H1 (cell line): ENCODE data around the gene PDZRN3. TPM values are rescaled to one million over a fixed set of nuclear protein-coding genes. Genes with fewer than 3 reads are reported as not detected.
"Not testable (repeated sequence)": the region's sequence is repeated elsewhere in the genome, so short reads cannot be mapped to it uniquely, and the experiment has no call there.

Source experiments
- CTCF ChIA-PET: fragments of 300-600 bp; sonication (Branson Sonifier 250); formaldehyde crosslinking; loops from one replicate; lab custom pipeline; 2021; ENCODE audit not compliant: partially characterized antibody; lab: Charles Lee
- POLR2A ChIA-PET: fragments of 300-600 bp; sonication (Branson Sonifier 250); formaldehyde crosslinking; loops from one replicate; lab custom pipeline; 2021; ENCODE audit warnings: inconsistent platforms; ENCODE audit not compliant: partially characterized antibody; lab: Charles Lee
- DNase-seq, 2 experiments: peaks; one replicate each; pipeline versions ENCODE4 v3.0.0 to v3.0.0-alpha.2; 2010 to 2022; ENCODE audit warnings: low spot score in 2 of 2, low read depth in 1 of 2, mixed read lengths in 1 of 2
- FAIRE-seq: peaks from 2 replicates; lab custom pipeline; 2011; peaks lifted over from hg19 to GRCh38; lab: Jason Lieb, UNC
- H2AFZ ChIP-seq: 2 replicates; pipeline ENCODE4 v1.8.1; 2012; ENCODE audit warnings: low read length, inconsistent platforms
- H2AK5ac ChIP-seq: 2 replicates; pipeline ENCODE4 v1.6.1; 2013; ENCODE audit warnings: low read depth, low read length
- H2BK120ac ChIP-seq: replicated peaks from 2 replicates; pipeline ENCODE3; 2013; ENCODE audit warnings: low read depth, low read length, inconsistent platforms
- H2BK12ac ChIP-seq: 2 replicates; pipeline ENCODE4 v1.6.1; 2013; ENCODE audit warnings: low read depth, low read length
- H2BK15ac ChIP-seq: 2 replicates; pipeline ENCODE4 v1.6.1; 2013; ENCODE audit warnings: low read length
- H2BK20ac ChIP-seq: 2 replicates; pipeline ENCODE4 v1.6.1; 2013; ENCODE audit warnings: low read length
- H2BK5ac ChIP-seq: 2 replicates; pipeline ENCODE4 v1.6.1; 2013; ENCODE audit warnings: low read depth, low read length
- H3K14ac ChIP-seq: 2 replicates; pipeline ENCODE4 v1.6.1; 2013; ENCODE audit warnings: inconsistent platforms; ENCODE audit not compliant: insufficient read length
- H3K18ac ChIP-seq: 2 replicates; pipeline ENCODE4 v1.6.1; 2013; ENCODE audit warnings: low read length; ENCODE audit errors: extremely low read depth
- H3K23ac ChIP-seq: 2 replicates; pipeline ENCODE4 v1.6.1; 2013; ENCODE audit warnings: inconsistent platforms; ENCODE audit not compliant: insufficient read length
- H3K23me2 ChIP-seq: 2 replicates; pipeline ENCODE4 v1.6.1; 2013; ENCODE audit warnings: low read depth, low read length
- H3K27ac ChIP-seq: 2 replicates; pipeline ENCODE4 v1.6.1; 2011; ENCODE audit warnings: low read depth, low read length, inconsistent platforms
- H3K27me3 ChIP-seq, 4 experiments: replicated peaks in 1 of 4; 1 replicate in 1 of 4; 2 replicates in 3 of 4; pipeline versions ENCODE4 v1.6.1 to v1.8.1; 2011 to 2013; ENCODE audit warnings: low read length in 3 of 4, mild to moderate bottlenecking in 3 of 4, inconsistent platforms in 2 of 4, mixed read lengths in 2 of 4, moderate library complexity in 1 of 4; ENCODE audit not compliant: control insufficient read depth in 3 of 4, insufficient read depth in 3 of 4; ENCODE audit errors: extremely low read depth in 1 of 4
- H3K36me3 ChIP-seq, 4 experiments: 2 replicates each; pipeline versions ENCODE4 v1.6.1 to v1.8.1; 2011 to 2013; ENCODE audit warnings: mild to moderate bottlenecking in 4 of 4, low read length in 3 of 4, moderate library complexity in 2 of 4, control low read depth in 1 of 4, inconsistent platforms in 1 of 4; ENCODE audit not compliant: insufficient read depth in 4 of 4, control insufficient read depth in 2 of 4
- H3K4ac ChIP-seq: replicated peaks from 2 replicates; pipeline ENCODE3; 2013; ENCODE audit warnings: low read length, low read depth, mixed read lengths, inconsistent platforms; ENCODE audit not compliant: insufficient read length
- H3K4me1 ChIP-seq, 4 experiments: replicated peaks in 1 of 4; 1 replicate in 1 of 4; 2 replicates in 3 of 4; pipeline versions ENCODE4 v1.6.1 to v1.8.1; 2011 to 2013; ENCODE audit warnings: low read length in 3 of 4, inconsistent platforms in 2 of 4, mixed read lengths in 1 of 4; ENCODE audit not compliant: insufficient read depth in 4 of 4, control insufficient read depth in 3 of 4
- H3K4me2 ChIP-seq, 2 experiments: 2 replicates each; pipeline versions ENCODE4 v1.6.1 to v1.8.1; 2011 to 2013; ENCODE audit warnings: low read depth in 2 of 2, low read length in 2 of 2, control low read depth in 1 of 2, inconsistent platforms in 1 of 2, mild to moderate bottlenecking in 1 of 2; ENCODE audit not compliant: insufficient read depth in 1 of 2
- H3K4me3 ChIP-seq, 4 experiments: fragments of 200-600, 300-600 bp in 1 of 4; sonication (generic), shearing (Covaris generic), sonication (Bioruptor Twin) in 1 of 4; 2 replicates each; pipeline versions ENCODE4 v1.5.1 to v1.8.1; 2011 to 2016; ENCODE audit warnings: low read length in 4 of 4, low read depth in 3 of 4, control low read depth in 2 of 4, inconsistent platforms in 2 of 4, mild to moderate bottlenecking in 2 of 4, mixed read lengths in 1 of 4, moderate library complexity in 1 of 4; ENCODE audit not compliant: insufficient read depth in 2 of 4; ENCODE audit errors: extremely low read depth in 1 of 4
- H3K56ac ChIP-seq: replicated peaks from 2 replicates; pipeline ENCODE3; 2013; ENCODE audit warnings: low read depth, mild to moderate bottlenecking, mixed read lengths, low read length, inconsistent platforms; ENCODE audit not compliant: insufficient read length
- H3K79me1 ChIP-seq: 2 replicates; pipeline ENCODE4 v1.6.1; 2013; ENCODE audit warnings: low read depth, low read length, control low read depth
- H3K79me2 ChIP-seq, 2 experiments: 2 replicates each; pipeline versions ENCODE4 v1.6.1 to v1.8.1; 2012 to 2013; ENCODE audit warnings: low read length in 2 of 2, mild to moderate bottlenecking in 2 of 2, inconsistent platforms in 1 of 2; ENCODE audit not compliant: insufficient read depth in 2 of 2, control insufficient read depth in 1 of 2
- H3K9ac ChIP-seq, 4 experiments: replicated peaks in 1 of 4; 1 replicate in 1 of 4; 2 replicates in 3 of 4; pipeline versions ENCODE4 v1.6.1 to v1.8.1; 2011 to 2013; ENCODE audit warnings: low read depth in 3 of 4, low read length in 3 of 4, control low read depth in 2 of 4, mild to moderate bottlenecking in 2 of 4, moderate library complexity in 2 of 4, inconsistent platforms in 1 of 4; ENCODE audit errors: extremely low read depth in 1 of 4
- H3K9me3 ChIP-seq, 2 experiments: 2 replicates each; pipeline versions ENCODE4 v1.6.1 to v1.8.1; 2012 to 2013; ENCODE audit warnings: mild to moderate bottlenecking in 2 of 2, moderate library complexity in 2 of 2, control low read depth in 1 of 2, inconsistent platforms in 1 of 2, low read depth in 1 of 2, low read length in 1 of 2, mixed read lengths in 1 of 2; ENCODE audit not compliant: insufficient read depth in 2 of 2
- H4K20me1 ChIP-seq, 2 experiments: replicated peaks in 1 of 2; 2 replicates each; pipeline versions ENCODE3 to v1.8.1; 2011 to 2013; ENCODE audit warnings: inconsistent platforms in 2 of 2, low read length in 2 of 2, mild to moderate bottlenecking in 1 of 2; ENCODE audit not compliant: insufficient read depth in 2 of 2, control insufficient read depth in 1 of 2
- H4K5ac ChIP-seq: 2 replicates; pipeline ENCODE4 v1.6.1; 2013; ENCODE audit warnings: low read length, low read depth, mixed read lengths, inconsistent platforms; ENCODE audit not compliant: insufficient read length
- H4K8ac ChIP-seq: 2 replicates; pipeline ENCODE4 v1.8.0; 2013; ENCODE audit warnings: mild to moderate bottlenecking, moderate library complexity, low read length, inconsistent platforms; ENCODE audit not compliant: insufficient read depth; ENCODE audit errors: extremely low read depth
- H4K91ac ChIP-seq: replicated peaks from 2 replicates; pipeline ENCODE3; 2013; ENCODE audit warnings: low read length, mixed read lengths, inconsistent platforms; ENCODE audit not compliant: insufficient read length
- BACH1 ChIP-seq: IDR thresholded peaks from 2 replicates; pipeline ENCODE4 v1.6.1; 2012; ENCODE audit warnings: low read length, improper control_type of control experiment
- EZH2 ChIP-seq: fragments of 200-600 bp; sonication (generic); IDR thresholded peaks from 2 replicates; pipeline ENCODE4 v1.7.1; 2012; ENCODE audit warnings: low read depth, mild to moderate bottlenecking, moderate library complexity, low read length, inconsistent platforms; ENCODE audit not compliant: severe bottlenecking
- HDAC6 ChIP-seq: IDR thresholded peaks from one replicate; pipeline ENCODE4 v1.7.1; 2012; ENCODE audit warnings: low read depth, mild to moderate bottlenecking, inconsistent platforms, low read length, moderate library complexity
- JUN ChIP-seq: IDR thresholded peaks from 2 replicates; pipeline ENCODE4 v1.6.1; 2011; ENCODE audit warnings: low read depth, mild to moderate bottlenecking, improper control_type of control experiment, low read length
- PHF8 ChIP-seq: fragments of 200-600 bp; sonication (generic); conservative IDR thresholded peaks from 2 replicates; pipeline ENCODE4 v1.7.1; 2012; ENCODE audit warnings: low read depth, mild to moderate bottlenecking, inconsistent platforms, low read length, moderate library complexity
- WGBS, 2 experiments: shearing (Covaris generic) in 1 of 2; methylation state at CpG; one replicate each; pipeline versions ENCODE4 v1.1.6 to v1.1.7; 2013 to 2015; ENCODE audit warnings: low lambda C conversion rate in 2 of 2, mixed read lengths in 2 of 2, inconsistent platforms in 1 of 2, low coverage in 1 of 2, missing lambda C conversion rate in 1 of 2; ENCODE audit not compliant: insufficient replicate concordance in 2 of 2, insufficient coverage in 1 of 2, insufficient read length in 1 of 2; ENCODE audit errors: extremely low coverage in 1 of 2, missing lambda C conversion rate in 1 of 2; 5-methylcytosine and 5-hydroxymethylcytosine counted together
- polyA plus RNA-seq, 7 experiments: library from polyadenylated mRNA; depleted of rRNA in 3 of 7; stranded (reverse) in 5 of 7; unstranded in 2 of 7; fragments of >200 nt in 5 of 7; fragments of 200-250 nt in 2 of 7; gene quantifications; 1 replicate in 5 of 7; 2 replicates in 1 of 7; 4 replicates in 1 of 7; pipeline versions ENCODE4 v1.2.1 to v1.2.3, GENCODE V29; 2011 to 2013; ENCODE audit warnings: missing spikeins in 2 of 7, mixed read lengths in 2 of 7
- total RNA-seq: library from RNA; stranded (reverse); fragmentation: NEBNext Ultra II Directional; extraction: Animal tissue kit (Norgen Biotek cat#: 25700); gene quantifications from 2 replicates; pipeline ENCODE4 v1.2.1, GENCODE V29; 2021
- TF ChIP-seq, protein P1 (sequence below): IDR thresholded peaks from 2 replicates; pipeline ENCODE4 v1.6.1; 2011; ENCODE audit warnings: low read length, improper control_type of control experiment

PDZRN3 gene
- total and polyA plus RNA-seq, 2 of the 8 experiments (the other 6 are each of a cell fraction or from before 2014, with no cell fraction given) = 4.2 to 20.5 TPM

DNA sequence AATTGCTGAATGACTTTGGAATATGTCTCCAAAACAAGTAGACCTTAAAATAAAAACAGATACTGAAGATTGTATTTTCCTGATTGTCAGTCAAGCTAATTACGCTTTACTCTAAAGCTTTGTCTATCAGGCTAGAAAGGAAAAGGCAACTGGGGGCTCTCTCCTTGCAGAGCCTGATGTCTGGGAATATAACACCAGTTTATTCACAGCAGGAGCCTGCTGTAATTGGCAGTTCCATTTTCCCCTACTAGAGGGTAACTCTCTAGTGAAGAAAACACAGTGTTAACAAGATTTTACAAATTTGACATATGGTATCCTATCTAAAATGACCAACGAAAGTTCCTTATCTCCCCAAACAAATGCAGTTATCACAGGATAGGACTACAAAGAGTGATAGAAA lies 158.8 kb downstream of the PDZRN3 start (continued):
- TF ChIP-seq HDAC6 = no peak
- TF ChIP-seq, protein P1, sequence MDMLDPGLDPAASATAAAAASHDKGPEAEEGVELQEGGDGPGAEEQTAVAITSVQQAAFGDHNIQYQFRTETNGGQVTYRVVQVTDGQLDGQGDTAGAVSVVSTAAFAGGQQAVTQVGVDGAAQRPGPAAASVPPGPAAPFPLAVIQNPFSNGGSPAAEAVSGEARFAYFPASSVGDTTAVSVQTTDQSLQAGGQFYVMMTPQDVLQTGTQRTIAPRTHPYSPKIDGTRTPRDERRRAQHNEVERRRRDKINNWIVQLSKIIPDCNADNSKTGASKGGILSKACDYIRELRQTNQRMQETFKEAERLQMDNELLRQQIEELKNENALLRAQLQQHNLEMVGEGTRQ = no peak
- TF ChIP-seq PHF8 = no peak
- TF ChIP-seq BACH1 = no peak
- TF ChIP-seq JUN = no peak
- no peak for TF ChIP-seq EZH2
- TF ChIP-seq, all 59 proteins: peak for 0

DNA sequence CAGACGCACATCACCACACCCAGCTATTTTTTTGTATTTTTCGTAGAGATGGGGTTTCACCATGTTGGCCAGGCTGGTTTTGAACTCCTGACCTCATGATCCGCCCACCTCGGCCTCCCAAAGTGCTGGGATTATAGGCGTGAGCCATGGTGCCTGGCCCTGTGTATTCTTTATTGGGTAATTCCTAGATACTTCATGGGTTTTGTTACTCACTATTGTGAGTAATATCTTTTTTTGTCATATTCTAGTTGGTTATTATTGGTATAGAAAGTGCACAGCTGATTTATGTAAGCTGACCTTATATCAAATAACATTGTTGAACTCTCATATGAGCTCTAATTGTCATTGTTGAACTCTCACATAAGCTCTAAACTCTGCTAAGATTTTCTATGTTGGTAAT lies 160.6 kb downstream of the PDZRN3 start:
- H2BK12ac ChIP-seq, H3K36me3 ChIP-seq, POLR2A ChIA-PET, H3K27ac ChIP-seq, H3K56ac ChIP-seq, H3K23me2 ChIP-seq, H2AFZ ChIP-seq, FAIRE-seq, H3K79me1 ChIP-seq, H2AK5ac ChIP-seq, H3K9ac ChIP-seq, H3K9me3 ChIP-seq, H3K4me1 ChIP-seq, H4K5ac ChIP-seq, H2BK120ac ChIP-seq, H4K8ac ChIP-seq, H2BK15ac ChIP-seq, H2BK20ac ChIP-seq, H3K4me3 ChIP-seq, H3K4me2 ChIP-seq, H3K4ac ChIP-seq, H3K18ac ChIP-seq, H3K79me2 ChIP-seq, DNase-seq, H3K23ac ChIP-seq, H3K14ac ChIP-seq, H3K27me3 ChIP-seq, H4K91ac ChIP-seq, H4K20me1 ChIP-seq, H2BK5ac ChIP-seq: not testable (repeated sequence)
- 86% methylated on average over 5 of the region's 5 CpGs; no CpG with 5 or more reads in 1 of the 2 experiments for WGBS, 2 experiments
- CTCF ChIA-PET = interaction anchor here (0.5 to 1.7 kb wide), 4 partner anchors 8 to 34 kb away, joined by 3 to 4 read pairs (median 4); no protein-coding TSS in a partner anchor
